Activated CD8-positive, alpha-beta memory T cell treated with anti-CD3 and anti-CD28 coated beads, Interleukin-2, amount 50 U/mL, for 48 hours (primary cell): ENCODE results near the gene CRIP1.

Experiments used
- DNase-seq: peaks from one replicate; pipeline ENCODE4 v3.0.0-alpha.2; 2020

The CRIP1 gene

DNA sequence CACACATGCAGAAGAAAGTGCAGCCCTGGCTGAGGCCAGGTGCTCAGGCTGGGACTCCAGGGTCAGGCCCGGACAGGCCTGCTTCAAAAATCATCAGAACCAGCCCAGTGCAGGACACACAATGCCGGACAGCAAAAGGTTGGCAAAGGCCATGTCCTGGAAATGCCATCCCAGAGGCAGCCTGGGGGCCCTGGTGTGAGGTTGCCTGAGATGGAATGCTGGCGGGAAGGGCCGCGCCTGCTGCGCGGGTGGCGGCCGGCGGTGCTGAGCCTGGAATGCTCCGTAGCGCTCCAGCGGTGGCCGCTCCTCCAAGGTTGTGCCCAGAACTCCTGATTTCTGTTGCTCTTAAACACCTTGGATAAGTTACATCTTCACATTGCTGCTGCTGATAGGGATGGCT, 33.7 kb upstream of the CRIP1 start:
- DNase-seq = no peak

DNA sequence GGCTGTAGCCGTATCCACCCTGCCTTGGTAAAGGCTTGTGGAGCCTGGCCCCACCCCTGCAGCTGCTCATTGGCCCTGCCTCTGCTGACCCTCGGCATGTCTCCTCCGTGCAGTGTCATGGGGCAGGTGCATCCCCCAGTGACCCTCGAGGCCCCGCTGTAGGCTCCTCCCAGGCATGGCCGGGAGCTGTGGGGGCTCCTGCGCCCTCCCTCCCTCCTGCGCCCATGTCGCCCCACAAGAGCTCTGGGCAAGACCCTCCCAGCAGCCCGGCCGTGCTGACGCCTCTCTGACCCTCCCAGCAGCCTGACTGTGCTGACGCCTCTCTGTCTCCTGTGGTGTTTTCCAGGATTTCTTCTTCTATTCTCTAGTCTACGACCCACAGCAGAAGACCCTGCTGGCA, 32.8 kb upstream of the CRIP1 start:
- DNase-seq = no peak

DNA sequence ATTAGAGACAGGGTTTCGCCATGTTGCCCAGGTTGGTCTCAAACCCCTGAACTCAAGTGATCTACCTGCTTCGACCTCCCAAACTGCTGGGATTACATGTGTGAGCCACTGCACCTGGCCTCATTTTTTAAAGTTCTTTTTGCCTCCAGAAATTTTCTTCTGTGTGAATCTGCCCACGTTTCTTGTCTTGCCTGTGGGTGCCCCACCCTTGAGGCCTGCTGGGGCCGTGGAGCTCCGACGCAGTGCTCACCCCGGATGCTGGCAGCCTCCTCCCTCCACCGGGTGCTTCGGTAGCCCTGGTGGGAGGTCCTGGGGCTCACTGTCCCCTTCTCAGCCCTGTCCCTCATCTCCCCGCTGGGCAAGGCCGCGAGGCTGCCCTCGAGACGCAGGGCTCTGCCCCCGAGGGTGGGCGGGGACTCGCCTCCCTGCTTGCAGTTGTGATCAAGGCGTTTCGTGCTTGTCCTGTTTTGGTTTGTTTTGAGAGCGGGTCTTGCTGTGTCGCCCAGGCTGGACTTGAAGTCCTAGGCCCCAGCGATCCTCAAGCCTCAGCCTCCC, 31.5 kb upstream of the CRIP1 start:
- DNase-seq = no peak

DNA sequence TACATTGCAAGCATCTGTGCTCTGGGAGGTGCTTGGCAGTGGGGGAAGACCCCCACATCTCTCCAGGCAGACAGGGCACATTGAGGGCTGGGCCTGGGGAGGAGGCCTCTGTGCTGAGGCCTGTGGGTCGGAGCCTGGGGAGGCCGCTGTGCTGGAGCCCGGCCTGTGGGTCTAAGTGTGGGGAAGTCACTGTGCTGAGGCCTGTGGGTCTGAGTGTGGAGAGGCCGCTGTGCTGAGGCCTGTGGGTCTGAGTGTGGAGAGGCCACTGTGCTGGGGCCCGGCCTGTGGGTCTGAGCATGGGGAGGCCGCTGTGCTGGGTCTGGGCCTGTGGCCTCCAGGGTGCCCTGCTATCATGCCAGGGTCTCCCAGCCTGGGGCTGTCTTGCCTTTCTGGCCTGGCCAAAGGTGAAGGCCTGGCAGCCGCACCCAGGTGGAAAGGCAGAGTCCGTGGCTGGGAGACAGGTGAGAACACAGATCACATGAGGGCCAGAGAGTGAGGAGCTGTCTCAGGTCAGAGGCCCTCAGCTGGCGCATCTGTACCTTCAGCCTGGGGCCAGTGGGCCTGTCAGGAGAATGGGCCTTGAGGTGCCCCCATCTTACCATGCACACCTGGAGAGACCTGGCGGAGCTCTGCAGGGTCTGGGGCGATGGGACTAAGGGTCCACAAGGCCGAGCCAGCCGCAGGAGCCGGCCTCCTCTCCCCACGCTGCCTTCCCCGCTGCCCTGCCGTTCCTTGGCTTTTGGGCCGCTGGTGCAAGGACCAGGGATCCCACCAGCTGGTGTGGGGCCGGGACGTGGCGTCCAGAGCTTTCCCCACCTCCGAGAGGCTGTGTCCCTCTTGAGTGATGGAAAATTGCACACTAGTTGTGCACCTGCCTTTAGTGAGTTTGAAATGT, 30.7 kb upstream of the CRIP1 start:
- DNase-seq = no peak

DNA sequence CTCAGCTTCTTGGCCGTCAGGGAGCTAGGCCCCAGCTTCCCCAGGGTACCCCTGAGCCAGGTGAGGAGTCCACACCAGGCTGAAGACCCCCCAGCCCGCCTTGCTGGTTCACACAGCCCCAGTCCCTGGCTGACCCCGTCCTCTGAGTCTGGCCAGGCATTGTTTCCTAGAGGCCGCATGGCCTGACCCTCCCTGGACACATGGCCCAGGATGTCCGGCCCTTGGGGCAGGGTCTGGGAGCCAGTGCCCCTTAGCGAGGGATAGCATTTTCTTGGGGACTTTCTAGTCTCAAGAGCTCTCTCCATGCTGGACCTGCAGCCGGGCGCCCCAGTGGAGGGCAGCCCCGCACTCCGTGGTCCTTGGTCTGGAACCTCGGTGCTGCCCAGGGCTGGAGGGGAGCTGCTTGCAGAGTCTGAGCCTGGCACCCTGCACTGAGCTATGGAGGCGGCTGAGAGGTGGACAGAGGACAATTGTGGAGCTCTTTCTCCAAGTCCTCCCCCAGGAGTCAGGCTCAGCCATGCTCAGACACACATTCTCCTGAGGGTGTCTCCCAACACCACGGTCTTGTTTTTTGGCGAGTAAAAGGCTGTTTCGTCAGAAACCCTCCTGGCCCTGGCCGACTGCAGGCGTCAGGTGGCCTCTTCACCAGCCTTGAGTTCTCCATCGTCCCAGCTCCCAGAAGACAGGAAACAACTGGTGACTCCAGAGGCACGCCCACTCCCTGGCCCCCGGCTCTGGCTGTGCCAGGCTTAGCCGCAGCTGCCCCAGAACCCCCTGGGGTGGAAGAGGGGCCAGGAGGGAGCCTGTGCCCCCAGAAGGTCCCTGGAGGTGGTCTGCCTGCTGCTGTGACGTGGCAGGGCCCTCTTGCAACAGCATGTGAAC, 29.7 kb upstream of the CRIP1 start:
- no peak for DNase-seq

DNA sequence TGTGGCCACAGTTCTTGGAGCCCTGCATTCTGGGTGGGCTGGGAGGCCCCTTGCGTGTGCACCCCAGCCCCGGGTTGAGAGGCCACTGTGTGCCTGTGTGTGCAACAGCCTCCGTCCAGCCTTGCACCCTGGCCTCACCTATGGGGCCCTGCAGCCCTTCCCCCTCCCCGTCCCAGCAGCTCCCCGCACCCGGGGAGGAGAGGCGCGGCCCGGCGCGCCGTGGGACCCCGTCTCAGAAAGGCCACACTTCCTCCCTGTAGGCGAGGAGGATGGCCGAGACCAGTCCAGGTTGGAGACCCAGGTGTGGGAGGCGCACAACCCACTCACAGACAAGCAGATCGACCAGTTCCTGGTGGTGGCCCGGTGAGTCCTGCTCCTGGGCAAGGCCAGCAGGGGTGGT, 28.7 kb upstream of the CRIP1 start:
- no peak for DNase-seq

DNA sequence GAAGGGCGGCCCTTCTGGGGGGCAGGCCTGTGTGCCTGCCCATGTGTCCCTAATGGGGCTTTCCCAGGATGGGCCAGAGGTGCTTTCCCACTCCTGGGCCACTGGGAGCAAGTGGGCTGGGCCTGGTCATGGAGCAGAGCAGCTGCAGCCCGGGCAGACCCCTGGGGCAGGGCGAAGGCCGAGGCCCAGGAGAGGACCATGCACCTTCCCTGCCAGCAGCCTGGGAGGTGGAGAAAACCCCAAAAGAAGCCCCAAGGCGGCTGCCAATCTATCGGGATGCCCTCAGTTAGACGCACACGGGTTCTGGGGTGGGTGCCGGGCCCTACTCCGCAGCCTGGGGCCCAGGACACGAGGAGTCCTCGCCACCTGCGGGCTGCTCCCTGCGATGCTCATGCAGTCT, 28.1 kb upstream of the CRIP1 start:
- no peak for DNase-seq

DNA sequence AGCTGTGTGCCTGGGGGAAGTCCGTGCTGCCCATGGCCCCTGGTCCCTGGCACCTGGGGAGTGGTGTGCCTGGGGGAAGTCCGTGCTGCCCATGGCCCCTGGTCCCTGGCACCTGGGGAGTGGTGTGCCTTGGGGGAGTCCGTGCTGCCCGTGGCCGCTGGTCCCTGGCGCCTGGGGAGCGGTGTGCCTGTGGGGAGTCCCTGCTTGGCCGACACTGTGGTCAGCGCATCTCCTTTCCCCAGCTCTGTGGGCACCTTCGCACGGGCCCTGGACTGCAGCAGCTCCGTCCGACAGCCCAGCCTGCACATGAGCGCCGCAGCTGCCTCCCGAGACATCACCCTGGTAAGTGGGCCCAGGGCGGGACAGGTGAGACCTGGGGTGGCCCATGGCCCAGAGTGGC, 26.6 kb upstream of the CRIP1 start:
- no peak for DNase-seq

DNA sequence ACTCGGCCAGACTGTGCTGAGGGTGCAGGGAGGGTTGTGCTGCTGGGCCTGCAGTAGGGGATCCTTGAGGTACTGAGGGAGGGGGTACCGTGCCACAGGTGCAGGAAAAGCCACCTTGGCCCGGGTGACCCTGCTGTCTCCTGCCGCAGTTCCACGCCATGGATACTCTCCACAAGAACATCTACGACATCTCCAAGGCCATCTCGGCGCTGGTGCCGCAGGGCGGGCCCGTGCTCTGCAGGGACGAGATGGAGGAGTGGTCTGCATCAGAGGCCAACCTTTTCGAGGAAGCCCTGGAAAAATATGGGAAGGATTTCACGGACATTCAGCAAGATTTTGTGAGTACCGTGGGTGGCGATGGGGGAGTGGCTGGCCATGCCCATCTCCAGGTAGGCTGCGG, 26.1 kb upstream of the CRIP1 start:
- no peak for DNase-seq

DNA sequence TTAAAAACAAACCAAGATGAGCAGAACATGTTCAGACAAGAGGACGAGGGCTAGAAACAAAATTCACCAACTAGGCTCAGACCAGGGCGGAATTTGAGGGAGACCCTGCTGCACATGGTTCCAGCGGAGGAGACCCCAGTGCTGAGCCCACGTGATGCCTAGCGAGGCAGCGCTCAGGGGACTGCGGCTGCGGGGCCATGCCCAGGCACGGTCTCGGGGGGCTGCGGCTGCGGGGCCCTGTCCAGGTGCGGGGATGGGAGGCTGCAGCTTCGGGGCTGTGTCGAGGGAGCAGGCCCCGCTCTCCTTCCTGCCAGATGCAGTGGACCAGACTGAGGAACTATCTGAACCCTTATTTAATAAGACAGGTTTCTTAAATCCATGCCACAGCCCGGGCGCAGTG, 24.8 kb upstream of the CRIP1 start:
- no peak for DNase-seq

DNA sequence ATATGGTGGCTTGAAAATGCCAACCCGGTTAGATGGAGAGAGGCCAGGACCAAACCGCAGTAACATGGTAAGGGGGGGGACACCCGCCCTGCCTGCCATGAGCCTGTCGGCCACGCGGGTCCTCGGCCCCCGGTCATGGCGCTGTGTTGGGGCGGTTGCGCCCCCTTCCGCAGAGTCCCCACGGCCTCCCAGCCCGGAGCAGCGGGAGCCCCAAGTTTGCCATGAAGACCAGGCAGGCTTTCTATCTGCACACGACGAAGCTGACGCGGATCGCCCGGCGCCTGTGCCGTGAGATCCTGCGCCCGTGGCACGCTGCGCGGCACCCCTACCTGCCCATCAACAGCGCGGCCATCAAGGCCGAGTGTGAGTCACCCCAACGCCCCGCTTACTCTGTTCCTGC, 22.2 kb upstream of the CRIP1 start:
- no peak for DNase-seq

DNA sequence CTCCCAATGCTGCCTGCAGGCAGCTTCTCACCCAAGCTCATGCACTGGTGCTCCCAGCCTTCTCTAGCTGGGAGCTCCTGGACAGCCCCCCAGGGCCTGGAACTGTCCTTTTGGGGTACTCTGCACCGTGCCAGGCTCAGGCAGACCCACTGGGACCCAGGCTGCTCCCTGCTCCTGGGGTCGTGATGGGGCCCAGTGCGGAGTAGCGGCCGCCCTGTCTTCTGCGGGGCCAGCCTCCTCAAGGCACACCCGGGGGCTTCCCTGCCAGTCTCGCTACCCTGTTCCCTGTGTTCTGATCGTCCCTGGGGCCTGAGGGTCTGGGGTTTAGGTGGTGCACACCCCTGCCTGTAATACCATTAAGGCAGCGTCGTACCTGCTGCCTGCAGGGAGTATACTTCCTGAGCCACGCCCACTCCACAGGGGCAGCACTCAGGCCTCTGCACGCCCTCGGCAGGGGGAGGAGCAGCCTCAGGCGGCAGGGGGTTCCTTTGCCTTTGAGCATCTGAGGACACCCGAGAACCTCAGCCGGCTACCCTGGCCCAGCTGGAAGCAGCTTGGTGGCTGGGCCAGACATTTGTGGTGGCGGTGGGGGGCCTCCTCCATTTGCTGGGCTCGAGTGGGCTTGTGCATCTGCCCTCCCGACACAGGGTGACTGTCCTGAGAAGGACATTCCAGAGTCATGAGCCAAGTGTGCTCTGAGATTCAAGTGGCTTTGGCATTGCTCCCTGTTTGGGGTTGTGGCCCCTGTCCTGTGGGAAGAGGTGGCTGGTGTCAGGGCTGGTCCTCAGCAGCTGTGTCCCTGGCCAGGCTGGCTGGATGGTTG, 21.3 kb upstream of the CRIP1 start:
- no peak for DNase-seq

DNA sequence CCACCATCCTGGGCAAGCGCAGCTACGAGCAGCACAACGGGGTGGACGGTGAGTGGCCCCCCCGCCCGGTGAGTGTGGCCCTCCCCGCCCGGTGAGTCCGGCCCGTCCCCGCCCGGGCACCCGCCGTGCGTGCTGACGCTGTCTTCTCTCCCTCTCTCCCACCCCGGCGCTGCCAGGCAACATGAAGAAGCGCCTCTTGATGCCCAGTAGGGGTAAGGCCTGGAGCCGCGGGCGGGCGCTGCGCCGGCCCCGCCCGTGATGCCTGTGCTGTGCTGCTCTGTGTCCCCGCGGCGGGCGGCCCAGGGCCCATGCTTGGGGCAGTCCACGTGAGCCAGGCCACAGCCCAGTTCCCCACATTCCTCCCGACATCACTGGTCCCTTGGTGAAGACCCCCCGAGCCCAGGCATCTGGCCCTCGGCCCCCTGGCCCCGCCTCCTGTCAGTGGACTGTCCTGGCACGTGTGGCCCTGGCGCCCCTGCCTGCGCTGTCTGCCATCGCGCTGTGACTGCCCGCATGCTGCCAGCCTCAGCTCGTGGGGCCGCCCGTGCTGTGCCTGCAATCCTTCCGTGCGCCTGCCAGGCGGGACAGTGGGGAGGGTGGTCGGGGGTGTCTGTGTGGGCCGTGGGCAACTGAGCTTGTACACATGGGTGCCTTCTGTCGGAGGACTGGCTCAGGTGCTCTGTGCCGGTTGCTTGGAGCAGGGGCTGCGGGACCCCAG, 20.0 kb upstream of the CRIP1 start:
- no peak for DNase-seq

DNA sequence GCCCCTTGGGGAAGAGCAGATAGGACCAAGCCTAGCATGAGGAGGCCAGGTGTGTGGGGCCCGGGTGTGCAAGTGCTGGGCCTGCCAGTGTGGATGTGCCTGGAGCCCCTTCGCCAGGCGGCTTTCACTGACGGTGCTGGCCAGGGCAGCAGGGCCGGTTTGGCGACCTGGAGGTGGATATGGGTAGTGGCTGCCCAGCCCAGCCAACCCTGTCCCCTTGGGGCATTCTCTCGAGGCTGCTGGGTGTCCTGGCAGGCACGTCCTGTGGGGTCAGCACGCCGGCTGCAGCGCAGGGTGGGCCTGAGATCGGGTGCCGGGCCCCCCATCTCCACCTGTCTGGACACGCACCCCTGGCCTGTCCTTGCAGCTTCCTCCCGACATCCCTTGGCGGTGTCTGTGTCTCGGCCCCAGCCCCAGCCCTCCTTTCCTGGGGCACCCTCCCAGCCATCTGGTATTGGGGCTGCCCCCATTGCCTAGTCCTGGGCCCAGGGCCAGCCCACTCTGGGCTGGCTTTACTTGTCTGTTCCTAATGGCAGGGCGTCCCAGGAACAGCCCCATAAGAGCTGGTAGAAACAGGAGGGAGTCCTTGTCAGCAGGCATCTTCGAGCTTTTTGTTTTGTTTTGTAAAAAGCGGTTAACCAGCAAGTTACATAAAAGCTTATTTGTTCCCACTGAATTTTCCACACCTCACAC, 19.3 kb upstream of the CRIP1 start:
- DNase-seq = no peak

DNA sequence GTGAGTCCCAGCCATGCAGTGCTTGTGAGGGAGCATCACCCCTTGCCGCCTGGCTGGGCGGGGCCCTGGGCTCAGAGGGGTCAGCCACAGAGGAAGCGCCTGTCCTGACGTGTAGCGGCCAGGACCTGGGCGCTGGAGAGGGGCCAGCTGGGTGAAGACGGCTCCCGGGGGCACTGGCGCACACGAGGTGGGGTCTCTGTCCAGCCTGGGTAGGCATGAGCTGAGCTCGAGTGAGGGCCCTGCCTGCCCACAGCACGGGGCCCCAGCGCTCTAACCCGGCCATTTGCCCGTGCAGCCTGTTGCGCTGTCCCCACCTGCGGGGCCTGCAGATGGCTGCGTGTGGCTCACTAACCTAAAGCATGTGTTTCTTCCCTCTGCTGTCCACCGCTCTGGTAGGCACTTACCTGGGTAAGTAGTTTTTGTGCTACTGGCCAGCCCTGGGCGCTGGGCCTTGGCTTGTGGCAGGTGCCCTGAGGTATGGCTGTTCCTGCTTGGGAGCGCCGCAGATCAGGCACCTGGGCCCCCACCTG, 18.7 kb upstream of the CRIP1 start:
- no peak for DNase-seq

DNA sequence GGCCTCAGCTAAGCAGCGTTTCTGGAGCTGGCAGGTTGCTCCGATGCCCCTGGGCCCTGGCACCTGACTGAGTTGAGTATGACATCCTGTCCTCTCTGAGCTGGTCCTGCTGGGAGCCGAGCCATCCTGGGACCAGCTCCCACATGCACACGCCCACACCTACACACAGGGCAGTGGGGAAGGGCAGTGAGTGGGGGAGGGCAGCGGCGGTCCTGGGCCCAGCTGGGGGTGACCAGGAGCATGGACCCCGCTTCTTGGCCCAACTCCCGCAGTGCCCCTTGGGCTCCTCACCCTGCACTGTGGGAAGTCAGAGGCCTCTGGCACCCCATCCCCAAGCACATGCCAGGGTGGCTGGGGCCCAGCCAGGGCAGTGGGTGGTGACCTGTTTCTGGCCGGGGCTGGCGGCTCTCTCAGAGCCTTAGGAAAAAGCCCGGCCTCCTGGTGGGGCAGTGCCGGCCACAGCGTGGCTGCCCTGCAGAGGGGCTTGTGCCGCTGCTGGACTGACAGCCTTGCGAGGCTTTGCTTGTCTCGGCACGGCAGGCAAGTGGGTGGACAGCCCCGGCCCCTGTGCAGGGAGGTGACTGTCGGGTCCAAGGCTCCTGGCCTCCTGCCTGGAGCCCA, 18.0 kb upstream of the CRIP1 start:
- no peak for DNase-seq

DNA sequence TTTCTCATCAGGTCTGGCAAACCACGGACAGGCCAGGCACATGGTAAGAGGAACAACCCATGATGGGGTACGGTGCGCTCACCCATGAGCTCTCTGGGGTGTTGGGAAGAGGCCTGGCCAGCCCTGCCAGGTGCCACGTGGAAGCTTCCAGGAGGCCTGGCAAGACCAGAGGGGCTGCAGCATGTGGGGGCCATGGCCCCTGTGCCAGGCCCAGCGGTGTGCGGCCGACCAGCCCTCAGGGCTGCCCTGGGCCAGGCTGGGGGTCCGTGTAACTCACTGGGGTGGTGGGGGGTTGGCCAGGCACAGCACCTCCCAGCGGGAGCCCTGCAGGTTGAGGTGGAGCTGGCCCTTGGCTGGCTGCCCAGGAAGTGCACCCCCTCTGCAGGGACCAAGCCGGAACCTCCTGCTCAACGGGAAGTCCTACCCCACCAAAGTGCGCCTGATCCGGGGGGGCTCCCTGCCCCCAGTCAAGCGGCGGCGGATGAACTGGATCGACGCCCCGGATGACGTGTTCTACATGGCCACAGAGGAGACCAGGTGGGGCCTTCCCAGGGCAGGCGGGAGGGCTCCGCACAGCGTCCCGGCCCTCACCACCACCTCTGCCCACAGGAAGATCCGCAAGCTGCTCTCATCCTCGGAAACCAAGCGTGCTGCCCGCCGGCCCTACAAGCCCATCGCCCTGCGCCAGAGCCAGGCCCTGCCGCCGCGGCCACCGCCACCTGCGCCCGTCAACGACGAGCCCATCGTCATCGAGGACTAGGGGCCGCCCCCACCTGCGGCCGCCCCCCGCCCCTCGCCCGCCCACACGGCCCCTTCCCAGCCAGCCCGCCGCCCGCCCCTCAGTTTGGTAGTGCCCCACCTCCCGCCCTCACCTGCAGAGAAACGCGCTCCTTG, 17.0 kb upstream of the CRIP1 start:
- no peak for DNase-seq

DNA sequence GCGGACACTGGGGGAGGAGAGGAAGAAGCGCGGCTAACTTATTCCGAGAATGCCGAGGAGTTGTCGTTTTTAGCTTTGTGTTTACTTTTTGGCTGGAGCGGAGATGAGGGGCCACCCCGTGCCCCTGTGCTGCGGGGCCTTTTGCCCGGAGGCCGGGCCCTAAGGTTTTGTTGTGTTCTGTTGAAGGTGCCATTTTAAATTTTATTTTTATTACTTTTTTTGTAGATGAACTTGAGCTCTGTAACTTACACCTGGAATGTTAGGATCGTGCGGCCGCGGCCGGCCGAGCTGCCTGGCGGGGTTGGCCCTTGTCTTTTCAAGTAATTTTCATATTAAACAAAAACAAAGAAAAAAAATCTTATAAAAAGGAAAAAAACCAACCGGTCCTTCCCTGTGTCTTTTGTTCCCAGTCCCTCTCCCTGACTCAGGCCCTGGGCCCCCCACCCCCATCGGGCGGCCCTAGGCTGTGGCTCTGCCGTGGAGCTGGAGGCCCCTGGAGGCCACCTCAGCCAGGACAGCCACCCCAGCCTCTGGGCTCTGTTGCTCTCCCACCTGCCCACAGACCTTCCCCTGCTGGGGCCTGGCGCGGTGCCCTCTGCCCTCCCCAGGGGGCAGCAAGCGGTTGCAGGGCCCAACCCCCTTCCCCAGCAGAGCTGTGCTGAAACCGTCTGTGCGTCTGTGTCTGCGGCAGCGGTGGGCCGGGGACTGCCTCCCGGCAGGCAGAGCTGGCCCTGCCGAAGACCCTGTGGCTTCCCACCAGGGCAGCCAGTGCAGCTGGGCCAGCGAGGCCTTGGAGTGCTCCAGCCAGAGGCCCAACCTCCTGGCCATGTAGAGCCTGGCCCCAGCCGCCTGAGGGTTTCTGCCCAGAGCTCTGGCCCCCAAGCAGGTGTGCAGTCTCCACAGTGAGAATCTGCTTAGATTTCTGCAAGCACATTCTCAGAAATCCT, 16.1 kb upstream of the CRIP1 start:
- DNase-seq = no peak
